Gastrocnemius medialis (tissue), 4 donors: ENCODE results near the gene HES2. TPM values are rescaled to one million over a fixed set of nuclear protein-coding genes. Genes with fewer than 3 reads are reported as not detected.
"Not testable (repeated sequence)": the region's sequence is repeated elsewhere in the genome, so short reads cannot be mapped to it uniquely, and the experiment has no call there.

ENCODE experiments used
- ATAC-seq, 2 donors: fragments of 150-250 bp; one replicate each; pipeline ENCODE4 v1.9.1; 2016
- DNase-seq, 2 donors: peaks; one replicate each; pipeline ENCODE4 v3.0.0-alpha.2; 2019
- H3K27ac ChIP-seq, 4 donors: fragments of 200-600 bp; sonication (generic); 1 replicate in 1 of 4; 2 replicates in 3 of 4; pipeline ENCODE4 v1.5.1; 2016 to 2018; ENCODE audit warnings: mild to moderate bottlenecking in 2 of 4, moderate library complexity in 1 of 4
- H3K27me3 ChIP-seq, 3 donors: fragments of 200-600 bp; sonication (generic) in 2 of 3; 1 replicate in 1 of 3; 2 replicates in 2 of 3; pipeline versions ENCODE4 v1.5.1 to v1.6.0; 2016 to 2019; ENCODE audit warnings: mild to moderate bottlenecking in 1 of 3, moderate library complexity in 1 of 3
- H3K36me3 ChIP-seq, 2 donors: fragments of 200-600 bp; sonication (generic) in 1 of 2; one replicate each; pipeline ENCODE4 v1.5.1; 2017 to 2018
- H3K4me1 ChIP-seq, 2 donors: fragments of 200-600 bp; sonication (generic) in 1 of 2; one replicate each; pipeline ENCODE4 v1.5.1; 2016 to 2017; ENCODE audit warnings: mild to moderate bottlenecking in 2 of 2
- H3K4me3 ChIP-seq, 4 donors: fragments of 200-600 bp; sonication (generic) in 3 of 4; 1 replicate in 1 of 4; 2 replicates in 3 of 4; pipeline ENCODE4 v1.5.1; 2016 to 2019; ENCODE audit warnings: mild to moderate bottlenecking in 2 of 4
- H3K9me3 ChIP-seq, 3 donors: fragments of 200-600 bp; sonication (generic) in 2 of 3; 1 replicate in 1 of 3; 2 replicates in 2 of 3; pipeline ENCODE4 v1.5.1; 2016 to 2019
- POLR2A ChIP-seq, 2 donors: fragments of 450-650 bp; IDR thresholded peaks; one replicate each; pipeline ENCODE4 v1.6.1; 2017; ENCODE audit warnings: antibody characterized with exemption in 2 of 2, mild to moderate bottlenecking in 2 of 2, moderate library complexity in 2 of 2
- in situ Hi-C, 4 donors: fragments of 200-750 bp; cut with MboI; loops; one replicate each; pipeline versions ENCODE4 v1.15.0 to v1.8.0; 2017; ENCODE audit warnings: low sequenced_read_pairs in 4 of 4
- intact Hi-C: fragments of 100-400 bp; cut with DNase I; formaldehyde crosslinking; loops from one replicate; pipeline ENCODE4 v1.15.1; 2023; ENCODE audit warnings: low total_unique reads
- total RNA-seq, 4 donors: library from RNA; depleted of rRNA; stranded (reverse); fragments of >200 nt; gene quantifications; one replicate each; pipeline versions ENCODE4 v1.1.0 to v1.2.3, GENCODE V29; 2016
- TF ChIP-seq, protein P1 (sequence below), 5 experiments: fragments of 450-650 bp in 3 of 5; fragments of 200-600 bp in 2 of 5; sonication (generic) in 2 of 5; IDR thresholded peaks in 4 of 5; conservative IDR thresholded peaks in 1 of 5; 1 replicate in 4 of 5; 2 replicates in 1 of 5; pipeline ENCODE4 v1.5.1; 2016 to 2019; ENCODE audit warnings: antibody characterized with exemption in 5 of 5, mild to moderate bottlenecking in 3 of 5, moderate library complexity in 3 of 5

The HES2 gene
- total RNA-seq, 4 donors from 2014 or later: 0.24 TPM; not detected in 3

DNA sequence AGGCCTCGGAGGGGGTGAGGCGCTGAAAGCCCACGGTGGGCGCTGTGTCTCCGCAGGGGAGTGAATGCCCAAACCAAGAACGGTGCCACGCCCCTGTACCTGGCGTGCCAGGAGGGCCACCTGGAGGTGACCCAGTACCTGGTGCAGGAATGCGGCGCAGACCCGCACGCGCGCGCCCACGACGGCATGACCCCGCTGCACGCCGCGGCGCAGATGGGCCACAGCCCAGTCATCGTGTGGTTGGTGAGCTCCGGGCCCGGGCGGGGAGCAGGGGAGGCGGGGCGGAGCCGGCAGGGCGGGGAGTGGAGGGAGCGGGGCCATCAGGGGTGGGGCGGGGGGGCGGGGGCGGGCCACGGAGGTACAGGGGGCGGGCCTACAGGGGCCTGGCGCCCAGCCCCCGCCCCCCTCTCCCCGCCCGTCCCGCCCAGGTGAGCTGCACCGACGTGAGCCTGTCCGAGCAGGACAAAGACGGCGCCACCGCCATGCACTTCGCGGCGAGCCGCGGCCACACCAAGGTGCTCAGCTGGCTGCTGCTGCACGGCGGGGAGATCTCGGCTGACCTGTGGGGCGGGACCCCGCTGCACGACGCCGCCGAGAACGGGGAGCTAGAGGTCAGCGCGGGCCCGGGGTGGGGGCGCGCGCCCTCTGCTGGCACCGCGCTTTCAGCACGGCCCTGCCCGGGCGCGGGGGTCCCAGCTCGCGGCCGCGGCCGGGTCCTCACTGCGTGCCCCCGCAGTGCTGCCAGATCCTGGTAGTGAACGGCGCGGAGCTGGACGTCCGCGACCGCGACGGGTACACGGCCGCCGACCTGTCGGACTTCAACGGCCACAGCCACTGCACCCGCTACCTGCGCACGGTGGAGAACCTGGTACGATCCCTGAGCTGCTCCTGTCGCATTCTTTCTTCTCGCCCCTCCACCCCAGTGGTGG is 20.7 kb upstream of the HES2 start:
- TF ChIP-seq, protein P1, sequence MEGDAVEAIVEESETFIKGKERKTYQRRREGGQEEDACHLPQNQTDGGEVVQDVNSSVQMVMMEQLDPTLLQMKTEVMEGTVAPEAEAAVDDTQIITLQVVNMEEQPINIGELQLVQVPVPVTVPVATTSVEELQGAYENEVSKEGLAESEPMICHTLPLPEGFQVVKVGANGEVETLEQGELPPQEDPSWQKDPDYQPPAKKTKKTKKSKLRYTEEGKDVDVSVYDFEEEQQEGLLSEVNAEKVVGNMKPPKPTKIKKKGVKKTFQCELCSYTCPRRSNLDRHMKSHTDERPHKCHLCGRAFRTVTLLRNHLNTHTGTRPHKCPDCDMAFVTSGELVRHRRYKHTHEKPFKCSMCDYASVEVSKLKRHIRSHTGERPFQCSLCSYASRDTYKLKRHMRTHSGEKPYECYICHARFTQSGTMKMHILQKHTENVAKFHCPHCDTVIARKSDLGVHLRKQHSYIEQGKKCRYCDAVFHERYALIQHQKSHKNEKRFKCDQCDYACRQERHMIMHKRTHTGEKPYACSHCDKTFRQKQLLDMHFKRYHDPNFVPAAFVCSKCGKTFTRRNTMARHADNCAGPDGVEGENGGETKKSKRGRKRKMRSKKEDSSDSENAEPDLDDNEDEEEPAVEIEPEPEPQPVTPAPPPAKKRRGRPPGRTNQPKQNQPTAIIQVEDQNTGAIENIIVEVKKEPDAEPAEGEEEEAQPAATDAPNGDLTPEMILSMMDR (IDR thresholded peaks at IDR 0.05 in 4 of 5, conservative IDR thresholded peaks at IDR 0.05 in 1 of 5): peak in 1 of 5 experiments; percentile 22
- TF ChIP-seq POLR2A (IDR thresholded peaks at IDR 0.05): no peak
- H3K4me1 ChIP-seq: no peaks in the 10 kb centered on the region
- intact Hi-C loops (no loop called here), in situ Hi-C loops (no loop called here)
- H3K4me3 ChIP-seq: no peak overlapping the region
- ATAC-seq: no peak
- DNase-seq: no peak
- no peaks in the 10 kb centered on the region for H3K9me3 ChIP-seq
- no peaks in the 10 kb centered on the region for H3K36me3 ChIP-seq
- H3K27me3 ChIP-seq: peaks cover 25 to 43% (median 42%) of the 10 kb centered on the region in 3 donors
- no peak overlapping the region for H3K27ac ChIP-seq

DNA sequence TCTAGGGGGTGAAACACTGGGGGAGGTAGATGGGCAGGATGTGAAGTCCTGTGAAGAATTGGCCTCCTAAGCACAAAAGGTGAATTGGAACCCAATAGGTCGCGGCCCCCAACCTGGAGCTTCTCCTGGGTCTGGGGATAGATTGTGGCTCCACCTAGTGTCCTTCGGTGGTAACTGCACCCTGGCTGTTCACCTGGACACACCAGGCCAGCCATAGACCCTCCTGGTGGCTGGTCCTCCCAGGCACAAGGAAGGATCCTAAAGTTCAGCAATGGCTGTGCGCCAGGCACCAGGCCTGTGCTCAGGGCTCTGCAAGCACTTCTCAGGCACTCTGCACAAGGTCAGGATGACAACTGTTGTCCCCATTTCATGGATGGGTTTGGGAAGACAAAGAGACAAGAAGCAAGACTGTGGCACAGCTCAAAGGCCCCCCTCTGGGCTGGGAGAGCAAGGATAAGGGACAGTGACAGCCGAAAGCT is 18.4 kb upstream of the HES2 start:
- no peaks in the 10 kb centered on the region for H3K4me1 ChIP-seq
- in situ Hi-C loops (no loop called here), intact Hi-C loops (loop anchor here (2.0 kb wide), 1 partner anchor 75 kb away; no protein-coding TSS in a partner anchor)
- H3K4me3 ChIP-seq: no peak overlapping the region
- TF ChIP-seq, protein P1 (IDR thresholded peaks at IDR 0.05 in 4 of 5, conservative IDR thresholded peaks at IDR 0.05 in 1 of 5): peak; percentile 75 to 94 (median 84)
- no peak for TF ChIP-seq POLR2A (IDR thresholded peaks at IDR 0.05)
- ATAC-seq (peak; percentile 71 to 84), DNase-seq (peak; percentile 22 to 37)
- H3K27ac ChIP-seq: no peak overlapping the region
- H3K27me3 ChIP-seq: peaks cover 25 to 42% (median 40%) of the 10 kb centered on the region in 3 donors
- no peaks in the 10 kb centered on the region for H3K36me3 ChIP-seq
- H3K9me3 ChIP-seq: no peaks in the 10 kb centered on the region

- in situ Hi-C loops, H3K36me3 ChIP-seq, H3K9me3 ChIP-seq, DNase-seq, intact Hi-C loops, H3K4me3 ChIP-seq, H3K27ac ChIP-seq, ATAC-seq, H3K4me1 ChIP-seq: not testable (repeated sequence)
- peaks cover 25 to 42% (median 40%) of the 10 kb centered on the region in 3 donors for H3K27me3 ChIP-seq
These were observed 17.4 kb upstream of the HES2 start for GRCh38 chr1:6437012-6437700.

- H3K4me3 ChIP-seq, in situ Hi-C loops, H3K36me3 ChIP-seq: not testable (repeated sequence)
These were observed 16.6 kb upstream of the HES2 start for GRCh38 chr1:6436277-6436676.

GRCh38 chr1:6435547-6435946 is 15.8 kb upstream of the HES2 start:
- intact Hi-C loops (no loop called here), in situ Hi-C loops (no loop called here)
- H3K4me1 ChIP-seq: no peaks in the 10 kb centered on the region
- ATAC-seq (no peak), DNase-seq (no peak)
- no peak for TF ChIP-seq POLR2A (IDR thresholded peaks at IDR 0.05)
- TF ChIP-seq, protein P1 (IDR thresholded peaks at IDR 0.05 in 4 of 5, conservative IDR thresholded peaks at IDR 0.05 in 1 of 5): no peak
- H3K4me3 ChIP-seq: no peak overlapping the region
- no peak overlapping the region for H3K27ac ChIP-seq
- no peaks in the 10 kb centered on the region for H3K36me3 ChIP-seq
- peaks cover 16 to 32% (median 32%) of the 10 kb centered on the region in 3 donors for H3K27me3 ChIP-seq
- no peaks in the 10 kb centered on the region for H3K9me3 ChIP-seq

More at GRCh38 chr1:6436277-6436676, 16.6 kb upstream of the HES2 start:
- peaks cover 21 to 36% (median 36%) of the 10 kb centered on the region in 3 donors for H3K27me3 ChIP-seq
- H3K4me1 ChIP-seq, ATAC-seq, H3K27ac ChIP-seq, DNase-seq, H3K9me3 ChIP-seq, intact Hi-C loops: not testable (repeated sequence)
